GM12891 (cell line): ENCODE results near the gene C3orf33.

Experiments used
- POLR2A ChIP-seq: IDR thresholded peaks from 2 replicates; pipeline ENCODE4 v1.6.1; 2011; ENCODE audit warnings: low read depth, low read length, control low read depth
- POU2F2 ChIP-seq: IDR thresholded peaks from 2 replicates; pipeline ENCODE4 v1.6.1; 2011; ENCODE audit warnings: low read depth, mild to moderate bottlenecking, control low read depth, low read length, moderate library complexity
- SPI1 ChIP-seq: IDR thresholded peaks from 2 replicates; pipeline ENCODE4 v1.6.1; 2011; ENCODE audit warnings: low read depth, low read length, control low read depth
- TAF1 ChIP-seq: IDR thresholded peaks from 2 replicates; pipeline ENCODE4 v1.6.1; 2011; ENCODE audit warnings: low read depth, low read length, control low read depth

DNA sequence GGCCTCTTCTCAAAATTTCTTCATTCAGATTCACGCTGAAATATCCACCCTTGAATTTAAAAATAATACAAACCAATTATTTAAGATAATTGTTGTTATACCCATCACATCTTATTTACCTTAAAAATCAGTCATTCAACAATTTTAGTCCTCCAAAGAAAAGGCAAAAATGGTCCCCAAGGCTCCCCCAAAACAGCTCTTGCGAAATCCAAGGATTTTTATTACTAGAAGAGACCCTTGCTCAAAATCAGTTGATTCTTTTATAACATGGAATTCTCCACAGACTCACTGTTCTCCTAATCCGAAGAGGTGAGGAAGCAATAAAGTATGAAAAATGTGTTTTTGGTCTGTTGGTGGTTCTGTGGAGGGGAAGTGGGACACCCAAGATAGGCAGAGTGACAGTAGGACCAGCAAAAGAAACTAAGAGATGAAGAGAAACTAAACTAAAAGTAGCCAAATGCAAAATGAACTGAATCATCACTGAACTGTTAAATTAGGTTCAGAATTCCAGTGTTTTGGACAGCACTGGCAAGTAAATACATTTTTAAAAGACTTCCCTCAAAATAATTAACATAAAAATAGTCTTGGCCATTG is 42.1 kb downstream of the C3orf33 start:
- no peak for TF ChIP-seq POLR2A
- TF ChIP-seq TAF1: no peak
- no peak for TF ChIP-seq POU2F2
- TF ChIP-seq SPI1: peak; percentile 68
